ENCODE measurements around the gene ENPP7.

Gene ENPP7

GRCh38 chr17:79749958-79750357, 19.2 kb downstream of the ENPP7 start:
- Histone ChIP-seq H2AFZ (ENCODE audit: low read length) (no peak overlapping the region), H3K27me3 (ENCODE audit: insufficient read depth, low read length, poor library complexity, severe bottlenecking) (no peaks in the 10 kb centered on the region), H3K9me3 (ENCODE audit: insufficient read depth, low read depth, low read length) (no peaks in the 10 kb centered on the region), H3K9ac (ENCODE audit: low read depth, low read length, poor library complexity, severe bottlenecking) (no peak overlapping the region), H4K20me1 (ENCODE audit: insufficient read depth, low read length, poor library complexity, severe bottlenecking) (no peaks in the 10 kb centered on the region), H3K4me2 (ENCODE audit: low read depth, low read length, poor library complexity, severe bottlenecking) (no peak overlapping the region), H3K9me2 (replicated peaks; ENCODE audit: low read depth, low read length) (no peaks in the 10 kb centered on the region), H3F3A (ENCODE audit: low read depth) (no peaks in the 10 kb centered on the region; the same call in 1 of the 2 replicates), H3K36me3 (ENCODE audit: insufficient read depth, low read length) (no peaks in the 10 kb centered on the region), H3K4me3 (ENCODE audit: low read length, poor library complexity, severe bottlenecking) (no peak overlapping the region), H3K79me2 (ENCODE audit: insufficient read depth, low read length) (no peaks in the 10 kb centered on the region), H3K4me1 (ENCODE audit: insufficient read depth, low read length, poor library complexity, severe bottlenecking) (peaks cover 3% of the 10 kb centered on the region)
- TF ChIP-seq CTCF (conservative IDR thresholded peaks at IDR 0.05; ENCODE audit: low read length) (no peak), EZH2phosphoT487 (IDR thresholded peaks at IDR 0.05; ENCODE audit: borderline replicate concordance) (no peak)

GRCh38 chr17:79750650-79751545, 20.2 kb downstream of the ENPP7 start:
- Histone ChIP-seq H3K27me3 (ENCODE audit: insufficient read depth, low read length, poor library complexity, severe bottlenecking) (no peaks in the 10 kb centered on the region), H3K9ac (ENCODE audit: low read depth, low read length, poor library complexity, severe bottlenecking) (no peak overlapping the region)

GRCh38 chr17:79752175-79752574, 21.4 kb downstream of the ENPP7 start:
- Histone ChIP-seq H3K27me3 (ENCODE audit: insufficient read depth, low read length, poor library complexity, severe bottlenecking) (no peaks in the 10 kb centered on the region), H4K20me1 (ENCODE audit: insufficient read depth, low read length, poor library complexity, severe bottlenecking) (no peaks in the 10 kb centered on the region), H3K79me2 (ENCODE audit: insufficient read depth, low read length) (no peaks in the 10 kb centered on the region), H3K9me2 (replicated peaks; ENCODE audit: low read depth, low read length) (no peaks in the 10 kb centered on the region), H3K9me3 (ENCODE audit: insufficient read depth, low read depth, low read length) (no peaks in the 10 kb centered on the region), H3K9ac (ENCODE audit: low read depth, low read length, poor library complexity, severe bottlenecking) (no peak overlapping the region), H3F3A (ENCODE audit: low read depth) (no peaks in the 10 kb centered on the region; the same call in 1 of the 2 replicates), H3K4me2 (ENCODE audit: low read depth, low read length, poor library complexity, severe bottlenecking) (no peak overlapping the region), H3K4me1 (ENCODE audit: insufficient read depth, low read length, poor library complexity, severe bottlenecking) (no peaks in the 10 kb centered on the region), H3K4me3 (ENCODE audit: low read length, poor library complexity, severe bottlenecking) (no peak overlapping the region), H3K36me3 (ENCODE audit: insufficient read depth, low read length) (no peaks in the 10 kb centered on the region), H2AFZ (ENCODE audit: low read length) (no peak overlapping the region)
- TF ChIP-seq EZH2phosphoT487 (IDR thresholded peaks at IDR 0.05; ENCODE audit: borderline replicate concordance) (no peak), CTCF (conservative IDR thresholded peaks at IDR 0.05; ENCODE audit: low read length) (no peak)

More at GRCh38 chr17:79750650-79751545, 20.2 kb downstream of the ENPP7 start:
- H3F3A ChIP-seq (ENCODE audit: low read depth), result no peaks in the 10 kb centered on the region; the same call in 1 of the 2 replicates
- H3K4me3 ChIP-seq (ENCODE audit: low read length, poor library complexity, severe bottlenecking), result no peak overlapping the region
- H3K4me1 ChIP-seq (ENCODE audit: insufficient read depth, low read length, poor library complexity, severe bottlenecking), result peaks cover 3% of the 10 kb centered on the region
- TF ChIP-seq EZH2phosphoT487 (IDR thresholded peaks at IDR 0.05; ENCODE audit: borderline replicate concordance) (no peak), CTCF (conservative IDR thresholded peaks at IDR 0.05; ENCODE audit: low read length) (no peak)
- H3K4me2 ChIP-seq (ENCODE audit: low read depth, low read length, poor library complexity, severe bottlenecking), result no peak overlapping the region
- H2AFZ ChIP-seq (ENCODE audit: low read length), result no peak overlapping the region
- no peaks in the 10 kb centered on the region for H3K9me2 ChIP-seq (replicated peaks; ENCODE audit: low read depth, low read length)
- H3K79me2 ChIP-seq (ENCODE audit: insufficient read depth, low read length), result no peaks in the 10 kb centered on the region
- H3K9me3 ChIP-seq (ENCODE audit: insufficient read depth, low read depth, low read length), result no peaks in the 10 kb centered on the region
- H4K20me1 ChIP-seq (ENCODE audit: insufficient read depth, low read length, poor library complexity, severe bottlenecking), result no peaks in the 10 kb centered on the region
- no peaks in the 10 kb centered on the region for H3K36me3 ChIP-seq (ENCODE audit: insufficient read depth, low read length)
